ENCODE results near the gene PLOD2. TPM values are rescaled to one million over a fixed set of nuclear protein-coding genes. Genes with fewer than 3 reads are reported as not detected.

The PLOD2 gene
- total RNA-seq, 1 experiment from 2014 or later = 19.3 TPM

GRCh38 chr3:146164971-146165769 is 4.2 kb upstream of the PLOD2 start:
- Histone ChIP-seq H4K5ac (ENCODE audit: insufficient read length, low read depth, low read length) (no peak overlapping the region), H4K91ac (ENCODE audit: insufficient read length, low read depth, low read length) (no peak overlapping the region), H4K8ac (replicated peaks; ENCODE audit: insufficient read length, low read depth, low read length) (no peak overlapping the region), H3K23me2 (ENCODE audit: insufficient read length, low read depth, low read length, poor library complexity, severe bottlenecking) (no peaks in the 10 kb centered on the region), H3K14ac (ENCODE audit: insufficient read depth, low read length) (no peak overlapping the region), H3K27ac (ENCODE audit: insufficient read length, low read depth, low read length) (no peak overlapping the region), H3K23ac (ENCODE audit: insufficient read length, low read depth, low read length) (no peak overlapping the region), H4K20me1 (ENCODE audit: control insufficient read depth, insufficient read depth, insufficient read length) (no peaks in the 10 kb centered on the region), H3K9me3 (ENCODE audit: control insufficient read depth, low read depth, low read length) (no peaks in the 10 kb centered on the region), H2BK5ac (ENCODE audit: insufficient read length, low read length) (no peak overlapping the region), H3K4me1 (ENCODE audit: insufficient read depth, low read length) (peaks cover 5% of the 10 kb centered on the region; the same call in 1 of the 2 replicates), H3K4ac (ENCODE audit: low read depth, low read length) (no peak overlapping the region), H2BK20ac (ENCODE audit: low read depth, low read length, poor library complexity, severe bottlenecking) (no peak overlapping the region), H3K79me1 (ENCODE audit: insufficient read depth, low read depth, low read length, poor library complexity, severe bottlenecking) (no peaks in the 10 kb centered on the region), H3K79me2 (ENCODE audit: insufficient read depth, low read length) (no peaks in the 10 kb centered on the region), H3K9ac (ENCODE audit: extremely low read depth, insufficient read length, low read length) (no peak overlapping the region), H2AFZ (ENCODE audit: low read length) (no peak overlapping the region), H2AK5ac (ENCODE audit: insufficient read length, low read length) (no peak overlapping the region), H2BK15ac (ENCODE audit: low read depth, low read length) (no peak overlapping the region), H2BK12ac (ENCODE audit: insufficient read length, low read depth, low read length) (no peak overlapping the region), H3K56ac (ENCODE audit: insufficient read length, low read depth, low read length) (no peak overlapping the region), H3T11ph (ENCODE audit: low read length) (no peak overlapping the region), H3K27me3 (ENCODE audit: insufficient read depth, low read length) (no peaks in the 10 kb centered on the region), H3K4me2 (ENCODE audit: insufficient read depth, insufficient read length, low read length) (no peak overlapping the region), H2BK120ac (ENCODE audit: low read depth, low read length, poor library complexity, severe bottlenecking) (no peak overlapping the region), H3K18ac (ENCODE audit: insufficient read length, low read depth, low read length) (no peak overlapping the region)
- Mint-ChIP-seq H3K9me3 (no peaks in the 10 kb centered on the region), H3K36me3 (ENCODE audit: insufficient read depth in 1 of 3, low read depth in 3 of 3) (no peaks in the 10 kb centered on the region), H3K27me3 (ENCODE audit: low read depth) (peaks cover 16% of the 10 kb centered on the region), H3K27ac (no peak overlapping the region), H3K4me3 (no peak overlapping the region), H3K4me1 (peaks cover 19 to 21% of the 10 kb centered on the region in 2 experiments)
- DNase-seq = no peak
- no CpG with 5 or more reads among the region's 7 CpGs for WGBS (ENCODE audit: extremely low coverage, insufficient read length, low lambda C conversion rate)
- TF ChIP-seq, protein P1, sequence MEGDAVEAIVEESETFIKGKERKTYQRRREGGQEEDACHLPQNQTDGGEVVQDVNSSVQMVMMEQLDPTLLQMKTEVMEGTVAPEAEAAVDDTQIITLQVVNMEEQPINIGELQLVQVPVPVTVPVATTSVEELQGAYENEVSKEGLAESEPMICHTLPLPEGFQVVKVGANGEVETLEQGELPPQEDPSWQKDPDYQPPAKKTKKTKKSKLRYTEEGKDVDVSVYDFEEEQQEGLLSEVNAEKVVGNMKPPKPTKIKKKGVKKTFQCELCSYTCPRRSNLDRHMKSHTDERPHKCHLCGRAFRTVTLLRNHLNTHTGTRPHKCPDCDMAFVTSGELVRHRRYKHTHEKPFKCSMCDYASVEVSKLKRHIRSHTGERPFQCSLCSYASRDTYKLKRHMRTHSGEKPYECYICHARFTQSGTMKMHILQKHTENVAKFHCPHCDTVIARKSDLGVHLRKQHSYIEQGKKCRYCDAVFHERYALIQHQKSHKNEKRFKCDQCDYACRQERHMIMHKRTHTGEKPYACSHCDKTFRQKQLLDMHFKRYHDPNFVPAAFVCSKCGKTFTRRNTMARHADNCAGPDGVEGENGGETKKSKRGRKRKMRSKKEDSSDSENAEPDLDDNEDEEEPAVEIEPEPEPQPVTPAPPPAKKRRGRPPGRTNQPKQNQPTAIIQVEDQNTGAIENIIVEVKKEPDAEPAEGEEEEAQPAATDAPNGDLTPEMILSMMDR (conservative IDR thresholded peaks at IDR 0.05) = no peak

Measured in H9 (cell line).